Neural progenitor cell (in vitro differentiated cells): ENCODE results near the gene OCA2.

Experiments
- EZH2 ChIP-seq: fragments of 200-600 bp; sonication (generic); IDR thresholded peaks from 2 replicates; pipeline ENCODE4 v1.6.1; 2017; ENCODE audit warnings: antibody characterized with exemption, mild to moderate bottlenecking, moderate library complexity
- TF ChIP-seq, protein P1 (sequence below): fragments of 200-600 bp; sonication (generic); IDR thresholded peaks from 2 replicates; pipeline ENCODE4 v1.5.1; 2017; ENCODE audit warnings: antibody characterized with exemption, mild to moderate bottlenecking

- TF ChIP-seq, protein P1, sequence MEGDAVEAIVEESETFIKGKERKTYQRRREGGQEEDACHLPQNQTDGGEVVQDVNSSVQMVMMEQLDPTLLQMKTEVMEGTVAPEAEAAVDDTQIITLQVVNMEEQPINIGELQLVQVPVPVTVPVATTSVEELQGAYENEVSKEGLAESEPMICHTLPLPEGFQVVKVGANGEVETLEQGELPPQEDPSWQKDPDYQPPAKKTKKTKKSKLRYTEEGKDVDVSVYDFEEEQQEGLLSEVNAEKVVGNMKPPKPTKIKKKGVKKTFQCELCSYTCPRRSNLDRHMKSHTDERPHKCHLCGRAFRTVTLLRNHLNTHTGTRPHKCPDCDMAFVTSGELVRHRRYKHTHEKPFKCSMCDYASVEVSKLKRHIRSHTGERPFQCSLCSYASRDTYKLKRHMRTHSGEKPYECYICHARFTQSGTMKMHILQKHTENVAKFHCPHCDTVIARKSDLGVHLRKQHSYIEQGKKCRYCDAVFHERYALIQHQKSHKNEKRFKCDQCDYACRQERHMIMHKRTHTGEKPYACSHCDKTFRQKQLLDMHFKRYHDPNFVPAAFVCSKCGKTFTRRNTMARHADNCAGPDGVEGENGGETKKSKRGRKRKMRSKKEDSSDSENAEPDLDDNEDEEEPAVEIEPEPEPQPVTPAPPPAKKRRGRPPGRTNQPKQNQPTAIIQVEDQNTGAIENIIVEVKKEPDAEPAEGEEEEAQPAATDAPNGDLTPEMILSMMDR: no peak
- TF ChIP-seq EZH2: no peak
Measured at GRCh38 chr15:27853624-27854455, 245.3 kb downstream of the OCA2 start.
